K562 (cell line): ENCODE results near the gene ANGPTL1. TPM values are rescaled to one million over a fixed set of nuclear protein-coding genes. Genes with fewer than 3 reads are reported as not detected.

Experiments
- ARID3B ChIP-seq: fragments of 250-450 bp; sonication (Bioruptor Pico); IDR thresholded peaks from 2 replicates; pipeline ENCODE4 v1.4.0; 2020; ENCODE audit warnings: borderline replicate concordance
- ARID4B ChIP-seq: sonication (generic); formaldehyde crosslinking; IDR thresholded peaks from 2 replicates; pipeline ENCODE4 v1.8.0; 2022; ENCODE audit warnings: mild to moderate bottlenecking, missing genetic modification reagents
- FOXA1 ChIP-seq: fragments of 450-650 bp; IDR thresholded peaks from 2 replicates; pipeline ENCODE4 v1.6.1; 2016; ENCODE audit warnings: mild to moderate bottlenecking, borderline replicate concordance
- KLF16 ChIP-seq: IDR thresholded peaks from 2 replicates; pipeline ENCODE4 v1.6.1; 2016; ENCODE audit warnings: antibody characterized with exemption
- MYBL2 ChIP-seq, 2 experiments: fragments of 450-650 bp in 1 of 2; sonication (generic) in 1 of 2; formaldehyde crosslinking in 1 of 2; IDR thresholded peaks; 2 replicates each; pipeline versions ENCODE4 v1.6.1 to v1.8.1; 2017 to 2022; ENCODE audit warnings: borderline replicate concordance in 1 of 2, inconsistent platforms in 1 of 2, low read depth in 1 of 2, mild to moderate bottlenecking in 1 of 2, missing genetic modification reagents in 1 of 2, moderate library complexity in 1 of 2
- NR1H2 ChIP-seq: sonication (generic); formaldehyde crosslinking; IDR thresholded peaks from 2 replicates; pipeline ENCODE4 v1.4.0; 2020; ENCODE audit warnings: mild to moderate bottlenecking, missing genetic modification reagents
- POLR3A ChIP-seq: IDR thresholded peaks from 2 replicates; pipeline ENCODE4 v1.6.1; 2011; ENCODE audit warnings: borderline replicate concordance, mild to moderate bottlenecking, moderate library complexity; ENCODE audit not compliant: insufficient read length, insufficient read depth; ENCODE audit errors: extremely low read depth
- ZNF436 ChIP-seq: fragments of 250-450, 450-650 bp; sonication (Bioruptor Pico); formaldehyde crosslinking; IDR thresholded peaks from 2 replicates; pipeline ENCODE4 v1.7.0; 2020; ENCODE audit warnings: mild to moderate bottlenecking
- polyA plus RNA-seq, 8 experiments: library from polyadenylated mRNA; depleted of rRNA in 4 of 8; stranded (reverse) in 5 of 8; unstranded in 3 of 8; fragments of >200 nt; fragmentation: Nextera tagmentation in 2 of 8; fragmentation: Illumina TruSeq in 1 of 8; extraction: Ambion mirVana in 2 of 8; extraction: Trizol in 1 of 8; gene quantifications; 2 replicates each; pipeline versions ENCODE4 v1.2.1 to v1.2.3, GENCODE V29; 2011 to 2014; ENCODE audit warnings: inconsistent platforms in 1 of 8, missing spikeins in 1 of 8
- total RNA-seq, 7 experiments: library from RNA; depleted of rRNA in 6 of 7; stranded (reverse); fragments of >200 nt in 6 of 7; fragmentation: Illumina TruSeq in 2 of 7; extraction: Trizol in 2 of 7; gene quantifications; 2 replicates each; pipeline versions ENCODE4 v1.2.1 to v1.2.3, GENCODE V29; 2011 to 2021; ENCODE audit warnings: low replicate concordance in 1 of 7

Gene ANGPTL1
- total and polyA plus RNA-seq, 9 of the 15 experiments (the other 6 are each of a cell fraction or from before 2014, with no cell fraction given): 0.04 to 0.06 TPM; not detected in 7

- TF ChIP-seq ARID4B (CRISPR knock-in tag): no peak
- TF ChIP-seq POLR3A: no peak
- no peak for TF ChIP-seq KLF16
- TF ChIP-seq MYBL2 (IDR thresholded peaks at IDR 0.05; ENCODE audit: low read depth): no peak
- TF ChIP-seq MYBL2 (CRISPR knock-in tag; IDR thresholded peaks at IDR 0.05; ENCODE audit: borderline replicate concordance): no peak
- no peak for TF ChIP-seq ZNF436
- TF ChIP-seq FOXA1: no peak
- TF ChIP-seq ARID3B (CRISPR knock-in tag): no peak
- TF ChIP-seq NR1H2: no peak
Measured at GRCh38 chr1:178912597-178912996, 41.7 kb upstream of the ANGPTL1 start (continued).
